ENCODE measurements around the gene NME4. TPM values are rescaled to one million over a fixed set of nuclear protein-coding genes. Genes with fewer than 3 reads are reported as not detected.
"Not testable (repeated sequence)": the region's sequence is repeated elsewhere in the genome, so short reads cannot be mapped to it uniquely, and the experiment has no call there.

NME4 gene
- 51.9 and 71.7 TPM in 2 replicates for total RNA-seq
- 114 and 121 TPM in 2 replicates for polyA plus RNA-seq
- 234 and 273 TPM in 2 replicates for polyA plus RNA-seq (2012)
- 62.2 and 122 TPM in 2 replicates for polyA minus RNA-seq (ENCODE audit: low replicate concordance)

DNA sequence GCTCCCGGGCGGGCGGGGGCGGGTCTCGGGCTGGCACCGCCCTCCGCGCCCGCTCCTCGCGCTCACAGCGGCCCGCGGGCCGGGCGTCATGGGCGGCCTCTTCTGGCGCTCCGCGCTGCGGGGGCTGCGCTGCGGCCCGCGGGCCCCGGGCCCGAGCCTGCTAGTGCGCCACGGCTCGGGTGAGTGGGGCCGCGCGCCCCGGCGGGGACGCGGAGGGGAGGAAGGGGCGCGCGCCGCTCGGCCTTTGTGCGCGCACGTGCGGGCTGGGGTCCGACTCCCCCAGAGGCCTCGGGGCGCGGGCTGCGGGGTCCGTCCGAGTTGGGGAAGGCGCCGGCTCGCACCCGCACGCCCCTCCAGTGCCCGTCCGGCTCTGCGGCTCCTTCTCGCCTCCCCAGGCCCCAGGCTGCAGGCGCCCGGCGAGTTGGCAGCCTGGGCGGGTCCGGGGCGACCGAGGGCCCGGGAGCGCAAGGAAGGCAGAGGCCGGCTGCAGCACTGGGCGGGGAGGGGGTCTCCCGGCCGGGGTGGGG lies at the start of gene NME4:
Gene NME4, plus strand, starts transcription at position 65 of the 527 bp plus-strand sequence. Its CDS starts 24 bp downstream, at position 89.
- H3K4me1 ChIP-seq (ENCODE audit: control insufficient read depth, extremely low read depth, insufficient read depth, low read length) = peaks cover 2% of the 10 kb centered on the region
- H3K27me3 ChIP-seq (ENCODE audit: control insufficient read depth, insufficient read depth, low read length) = no peaks in the 10 kb centered on the region
- peak within 1 kb of the TSS; percentile 88 for H3K4me2 ChIP-seq (ENCODE audit: extremely low read depth, insufficient read depth, low read length)
- H2AFZ ChIP-seq (ENCODE audit: low read length) = peak within 1 kb of the TSS; percentile 81
- H3K9ac ChIP-seq (ENCODE audit: insufficient read depth, low read length) = peak within 1 kb of the TSS; percentile 67
- peak within 1 kb of the TSS; percentile 8 for H3K27ac ChIP-seq (ENCODE audit: insufficient read depth, low read length)
- H3K79me2 ChIP-seq (ENCODE audit: control insufficient read depth, insufficient read depth, low read length) = peaks cover 1% of the 10 kb centered on the region
- TF ChIP-seq, protein P1, sequence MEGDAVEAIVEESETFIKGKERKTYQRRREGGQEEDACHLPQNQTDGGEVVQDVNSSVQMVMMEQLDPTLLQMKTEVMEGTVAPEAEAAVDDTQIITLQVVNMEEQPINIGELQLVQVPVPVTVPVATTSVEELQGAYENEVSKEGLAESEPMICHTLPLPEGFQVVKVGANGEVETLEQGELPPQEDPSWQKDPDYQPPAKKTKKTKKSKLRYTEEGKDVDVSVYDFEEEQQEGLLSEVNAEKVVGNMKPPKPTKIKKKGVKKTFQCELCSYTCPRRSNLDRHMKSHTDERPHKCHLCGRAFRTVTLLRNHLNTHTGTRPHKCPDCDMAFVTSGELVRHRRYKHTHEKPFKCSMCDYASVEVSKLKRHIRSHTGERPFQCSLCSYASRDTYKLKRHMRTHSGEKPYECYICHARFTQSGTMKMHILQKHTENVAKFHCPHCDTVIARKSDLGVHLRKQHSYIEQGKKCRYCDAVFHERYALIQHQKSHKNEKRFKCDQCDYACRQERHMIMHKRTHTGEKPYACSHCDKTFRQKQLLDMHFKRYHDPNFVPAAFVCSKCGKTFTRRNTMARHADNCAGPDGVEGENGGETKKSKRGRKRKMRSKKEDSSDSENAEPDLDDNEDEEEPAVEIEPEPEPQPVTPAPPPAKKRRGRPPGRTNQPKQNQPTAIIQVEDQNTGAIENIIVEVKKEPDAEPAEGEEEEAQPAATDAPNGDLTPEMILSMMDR (conservative IDR thresholded peaks at IDR 0.05 in 1 of 2, IDR thresholded peaks at IDR 0.05 in 1 of 2; ENCODE audit: low read depth in 1 of 2, low read length in 2 of 2) = no peak
- TF ChIP-seq EZH2 (IDR thresholded peaks at IDR 0.05; ENCODE audit: low read length, missing control alignments) = no peak
- peak within 1 kb of the TSS; percentile 38 to 65 (median 56) for H3K4me3 ChIP-seq (replicated peaks in 1 of 4; ENCODE audit: control extremely low read depth in 1 of 4, insufficient read depth in 1 of 4, low read depth in 3 of 4, low read length in 4 of 4)
- peaks cover 8% of the 10 kb centered on the region for H3K36me3 ChIP-seq (ENCODE audit: control insufficient read depth, insufficient read depth, low read length)
- DNase-seq (ENCODE audit: low read depth in 2 of 2) = no peak
- no peaks in the 10 kb centered on the region for H3K9me3 ChIP-seq (ENCODE audit: control insufficient read depth, insufficient read depth, low read depth, low read length)
- H4K20me1 ChIP-seq (ENCODE audit: control insufficient read depth, extremely low read depth, insufficient read depth, low read length) = no peaks in the 10 kb centered on the region

DNA sequence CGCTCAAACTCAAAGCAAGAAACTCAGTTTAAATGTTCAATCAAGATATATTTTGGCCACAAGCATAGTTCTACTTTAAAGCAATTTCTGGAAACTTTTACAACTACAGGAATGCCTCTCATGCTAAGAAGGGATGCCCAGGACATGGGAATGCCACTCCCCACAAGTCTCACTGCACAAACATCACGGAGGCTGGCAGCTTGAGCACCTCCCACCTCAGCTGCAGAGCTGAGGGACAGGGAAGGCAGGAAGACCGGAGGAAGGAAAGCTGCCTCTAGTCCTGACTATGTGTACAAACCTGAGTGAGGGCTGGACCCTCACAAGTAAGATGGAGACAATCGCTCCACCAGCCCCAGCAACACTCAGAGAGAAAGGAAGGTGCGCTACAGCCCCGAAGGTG lies 49.8 kb upstream of the NME4 start:
- H3K4me3 ChIP-seq (replicated peaks in 1 of 4; ENCODE audit: control extremely low read depth in 1 of 4, insufficient read depth in 1 of 4, low read depth in 3 of 4, low read length in 4 of 4) = no peak overlapping the region
- TF ChIP-seq, protein P1 (conservative IDR thresholded peaks at IDR 0.05 in 1 of 2, IDR thresholded peaks at IDR 0.05 in 1 of 2; ENCODE audit: low read depth in 1 of 2, low read length in 2 of 2) = no peak
- no peak for TF ChIP-seq EZH2 (IDR thresholded peaks at IDR 0.05; ENCODE audit: low read length, missing control alignments)
- H3K9me3 ChIP-seq (ENCODE audit: control insufficient read depth, insufficient read depth, low read depth, low read length) = no peaks in the 10 kb centered on the region
- no peaks in the 10 kb centered on the region for H4K20me1 ChIP-seq (ENCODE audit: control insufficient read depth, extremely low read depth, insufficient read depth, low read length)
- no peak overlapping the region for H3K4me2 ChIP-seq (ENCODE audit: extremely low read depth, insufficient read depth, low read length)
- H3K27me3 ChIP-seq (ENCODE audit: control insufficient read depth, insufficient read depth, low read length) = no peaks in the 10 kb centered on the region
- peaks cover 48% of the 10 kb centered on the region for H3K79me2 ChIP-seq (ENCODE audit: control insufficient read depth, insufficient read depth, low read length)
- H3K36me3 ChIP-seq (ENCODE audit: control insufficient read depth, insufficient read depth, low read length) = peaks cover 6% of the 10 kb centered on the region
- H2AFZ ChIP-seq (ENCODE audit: low read length) = no peak overlapping the region
- H3K4me1 ChIP-seq (ENCODE audit: control insufficient read depth, extremely low read depth, insufficient read depth, low read length) = peaks cover 4% of the 10 kb centered on the region
- no peak overlapping the region for H3K27ac ChIP-seq (ENCODE audit: insufficient read depth, low read length)
- DNase-seq (ENCODE audit: low read depth in 2 of 2) = no peak
- H3K9ac ChIP-seq (ENCODE audit: insufficient read depth, low read length) = no peak overlapping the region

DNA sequence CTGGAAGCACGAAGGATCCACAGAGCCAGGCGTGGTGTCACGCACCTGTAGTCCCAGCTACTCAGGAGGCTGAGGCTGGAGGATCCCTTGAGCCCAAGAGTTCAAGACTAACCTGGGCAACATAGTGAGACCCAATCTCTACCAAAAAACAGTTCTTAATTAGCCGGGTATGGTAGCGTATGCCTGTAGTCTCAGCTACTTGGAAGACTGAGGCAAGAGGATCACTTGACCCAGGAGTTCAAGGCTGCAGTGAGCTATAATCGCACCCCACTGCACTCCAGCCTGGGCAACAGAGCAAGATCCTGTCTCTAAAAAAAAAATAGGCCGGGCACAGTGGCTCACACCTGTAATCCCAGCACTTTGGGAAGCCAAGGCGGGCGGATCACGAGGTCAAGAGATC lies 48.5 kb upstream of the NME4 start:
- H3K9me3 ChIP-seq (ENCODE audit: control insufficient read depth, insufficient read depth, low read depth, low read length); H4K20me1 ChIP-seq (ENCODE audit: control insufficient read depth, extremely low read depth, insufficient read depth, low read length); DNase-seq (ENCODE audit: low read depth in 2 of 2); H2AFZ ChIP-seq (ENCODE audit: low read length); H3K4me2 ChIP-seq (ENCODE audit: extremely low read depth, insufficient read depth, low read length); H3K4me3 ChIP-seq (replicated peaks in 1 of 4; ENCODE audit: control extremely low read depth in 1 of 4, insufficient read depth in 1 of 4, low read depth in 3 of 4, low read length in 4 of 4); H3K27me3 ChIP-seq (ENCODE audit: control insufficient read depth, insufficient read depth, low read length); H3K4me1 ChIP-seq (ENCODE audit: control insufficient read depth, extremely low read depth, insufficient read depth, low read length); H3K27ac ChIP-seq (ENCODE audit: insufficient read depth, low read length); H3K36me3 ChIP-seq (ENCODE audit: control insufficient read depth, insufficient read depth, low read length); H3K9ac ChIP-seq (ENCODE audit: insufficient read depth, low read length): not testable (repeated sequence)
- peaks cover 41% of the 10 kb centered on the region for H3K79me2 ChIP-seq (ENCODE audit: control insufficient read depth, insufficient read depth, low read length)
